Astrocyte (in vitro differentiated cells and primary cell): Measurements from ENCODE around the gene PCBP3. TPM values are rescaled to one million over a fixed set of nuclear protein-coding genes. Genes with fewer than 3 reads are reported as not detected.

ENCODE experiments used
- DNase-seq: peaks from one replicate; pipeline ENCODE4 v3.0.0-alpha.2; 2010; ENCODE audit warnings: low read depth
- FAIRE-seq: peaks from 2 replicates; lab custom pipeline; 2011; peaks lifted over from hg19 to GRCh38; lab: Jason Lieb, UNC
- H2AFZ ChIP-seq: 2 replicates; pipeline ENCODE4 v1.6.0; 2012; ENCODE audit warnings: low read depth, low read length, inconsistent platforms
- H3K27ac ChIP-seq: 2 replicates; pipeline ENCODE4 v1.5.1; 2011; ENCODE audit warnings: low read depth, low read length, inconsistent platforms
- H3K27me3 ChIP-seq: 2 replicates; pipeline ENCODE4 v1.6.0; 2011; ENCODE audit warnings: low read length, inconsistent platforms; ENCODE audit not compliant: insufficient read depth
- H3K36me3 ChIP-seq: 2 replicates; pipeline ENCODE4 v1.5.1; 2011; ENCODE audit warnings: low read length, inconsistent platforms; ENCODE audit not compliant: insufficient read depth
- H3K4me1 ChIP-seq: 2 replicates; pipeline ENCODE4 v1.5.1; 2011; ENCODE audit warnings: low read length, inconsistent platforms; ENCODE audit not compliant: insufficient read depth
- H3K4me2 ChIP-seq: 2 replicates; pipeline ENCODE4 v1.6.0; 2012; ENCODE audit warnings: low read length, inconsistent platforms
- H3K4me3 ChIP-seq: 2 replicates; pipeline ENCODE4 v1.5.1; 2011; ENCODE audit warnings: low read depth, mild to moderate bottlenecking, low read length, inconsistent platforms; ENCODE audit not compliant: insufficient read depth
- H3K79me2 ChIP-seq: 2 replicates; pipeline ENCODE4 v1.6.0; 2012; ENCODE audit warnings: mild to moderate bottlenecking, low read length, inconsistent platforms; ENCODE audit not compliant: insufficient read depth
- H3K9ac ChIP-seq: 2 replicates; pipeline ENCODE4 v1.6.0; 2012; ENCODE audit warnings: mild to moderate bottlenecking, low read length, inconsistent platforms
- H3K9me3 ChIP-seq: 2 replicates; pipeline ENCODE4 v1.5.1; 2012; ENCODE audit warnings: low read depth, mild to moderate bottlenecking, low read length, inconsistent platforms; ENCODE audit not compliant: insufficient read depth
- H4K20me1 ChIP-seq: 2 replicates; pipeline ENCODE4 v1.6.0; 2012; ENCODE audit warnings: low read length, inconsistent platforms; ENCODE audit not compliant: insufficient read depth
- H3K27ac Mint-ChIP-seq: one replicate; pipeline ENCODE4 v1.8.0; 2021; ENCODE audit warnings: mild to moderate bottlenecking, mixed read lengths; ENCODE audit not compliant: unreplicated experiment
- H3K27me3 Mint-ChIP-seq: one replicate; pipeline ENCODE4 v1.8.0; 2021; ENCODE audit warnings: low read depth, mixed read lengths; ENCODE audit not compliant: unreplicated experiment
- H3K36me3 Mint-ChIP-seq: one replicate; pipeline ENCODE4 v1.8.0; 2021; ENCODE audit warnings: low read depth, mixed read lengths; ENCODE audit not compliant: unreplicated experiment
- H3K4me1 Mint-ChIP-seq: one replicate; pipeline ENCODE4 v1.8.0; 2021; ENCODE audit warnings: low read depth, mixed read lengths; ENCODE audit not compliant: unreplicated experiment
- H3K4me3 Mint-ChIP-seq: one replicate; pipeline ENCODE4 v1.8.0; 2021; ENCODE audit warnings: mild to moderate bottlenecking, moderate library complexity, mixed read lengths; ENCODE audit not compliant: unreplicated experiment
- H3K9me3 Mint-ChIP-seq: one replicate; pipeline ENCODE4 v1.8.0; 2021; ENCODE audit warnings: mild to moderate bottlenecking, mixed read lengths; ENCODE audit not compliant: unreplicated experiment
- EZH2 ChIP-seq: IDR thresholded peaks from 2 replicates; pipeline ENCODE4 v1.6.1; 2012; ENCODE audit warnings: mild to moderate bottlenecking, low read length, inconsistent platforms; ENCODE audit not compliant: insufficient read depth
- total RNA-seq: library from RNA; stranded (reverse); gene quantifications from 2 replicates; pipeline ENCODE4 v1.2.1, GENCODE V29; 2021
- TF ChIP-seq, protein P1 (sequence below): IDR thresholded peaks from 2 replicates; pipeline ENCODE4 v1.5.1; 2011; ENCODE audit warnings: low read depth, mild to moderate bottlenecking, inconsistent platforms, low read length, moderate library complexity; ENCODE audit not compliant: insufficient read depth

Gene PCBP3
- total RNA-seq, 1 donor from 2014 or later, result 1.8 TPM

DNA sequence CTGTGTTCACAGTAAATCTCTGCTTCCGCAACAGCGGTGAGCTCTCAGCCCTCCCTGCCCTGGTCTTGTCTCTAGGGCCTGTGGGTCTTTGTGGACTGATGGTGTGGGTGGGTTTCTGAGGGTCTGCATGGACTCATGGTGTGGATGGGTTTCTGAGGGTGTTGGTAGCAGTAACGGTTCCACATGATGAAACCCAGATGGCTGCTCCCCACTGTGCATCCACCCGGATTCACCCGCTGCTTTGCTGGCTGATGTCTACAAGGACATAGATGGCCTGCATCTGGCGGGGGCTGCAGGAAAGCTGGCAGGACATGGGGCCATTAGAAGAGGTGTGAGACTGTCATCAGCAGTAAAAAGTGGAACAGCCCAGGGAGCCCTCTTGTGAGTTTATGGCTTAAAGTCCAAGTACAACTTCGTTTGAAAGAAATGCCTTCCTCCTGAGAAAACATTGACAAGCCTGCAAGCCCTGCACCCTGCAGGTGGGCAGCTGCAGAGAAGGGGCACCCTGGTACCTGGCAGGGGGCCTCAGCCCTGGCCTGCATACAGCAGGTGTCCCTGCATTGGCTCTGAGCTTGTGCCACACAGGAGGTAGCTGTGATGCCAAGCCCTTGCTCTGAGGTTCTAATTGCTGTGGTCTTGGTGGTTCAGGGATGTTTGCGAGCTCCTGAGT lies 181.2 kb downstream of the PCBP3 start:
- no peaks in the 10 kb centered on the region for H3K36me3 ChIP-seq
- no peak overlapping the region for H3K27ac Mint-ChIP-seq
- FAIRE-seq, result no peak
- no peaks in the 10 kb centered on the region for H3K27me3 ChIP-seq
- no peak overlapping the region for H3K4me2 ChIP-seq
- H2AFZ ChIP-seq, result no peak overlapping the region
- no peak overlapping the region for H3K27ac ChIP-seq
- DNase-seq, result no peak
- no peaks in the 10 kb centered on the region for H4K20me1 ChIP-seq
- TF ChIP-seq, protein P1, sequence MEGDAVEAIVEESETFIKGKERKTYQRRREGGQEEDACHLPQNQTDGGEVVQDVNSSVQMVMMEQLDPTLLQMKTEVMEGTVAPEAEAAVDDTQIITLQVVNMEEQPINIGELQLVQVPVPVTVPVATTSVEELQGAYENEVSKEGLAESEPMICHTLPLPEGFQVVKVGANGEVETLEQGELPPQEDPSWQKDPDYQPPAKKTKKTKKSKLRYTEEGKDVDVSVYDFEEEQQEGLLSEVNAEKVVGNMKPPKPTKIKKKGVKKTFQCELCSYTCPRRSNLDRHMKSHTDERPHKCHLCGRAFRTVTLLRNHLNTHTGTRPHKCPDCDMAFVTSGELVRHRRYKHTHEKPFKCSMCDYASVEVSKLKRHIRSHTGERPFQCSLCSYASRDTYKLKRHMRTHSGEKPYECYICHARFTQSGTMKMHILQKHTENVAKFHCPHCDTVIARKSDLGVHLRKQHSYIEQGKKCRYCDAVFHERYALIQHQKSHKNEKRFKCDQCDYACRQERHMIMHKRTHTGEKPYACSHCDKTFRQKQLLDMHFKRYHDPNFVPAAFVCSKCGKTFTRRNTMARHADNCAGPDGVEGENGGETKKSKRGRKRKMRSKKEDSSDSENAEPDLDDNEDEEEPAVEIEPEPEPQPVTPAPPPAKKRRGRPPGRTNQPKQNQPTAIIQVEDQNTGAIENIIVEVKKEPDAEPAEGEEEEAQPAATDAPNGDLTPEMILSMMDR, result no peak
- TF ChIP-seq EZH2, result no peak
- peaks cover 59% of the 10 kb centered on the region for H3K27me3 Mint-ChIP-seq
- no peaks in the 10 kb centered on the region for H3K9me3 ChIP-seq
- no peak overlapping the region for H3K4me3 Mint-ChIP-seq
- H3K4me3 ChIP-seq, result no peak overlapping the region
- peaks cover 6% of the 10 kb centered on the region for H3K4me1 Mint-ChIP-seq
- H3K4me1 ChIP-seq, result peaks cover 8% of the 10 kb centered on the region
- H3K9me3 Mint-ChIP-seq, result no peaks in the 10 kb centered on the region
- no peak overlapping the region for H3K9ac ChIP-seq
- no peaks in the 10 kb centered on the region for H3K36me3 Mint-ChIP-seq
- H3K79me2 ChIP-seq, result no peaks in the 10 kb centered on the region

GRCh38 chr21:45825219-45825618 lies 181.7 kb downstream of the PCBP3 start:
- FAIRE-seq (no peak), DNase-seq (no peak)
- Mint-ChIP-seq H3K36me3 (no peaks in the 10 kb centered on the region), H3K27me3 (peaks cover 61% of the 10 kb centered on the region), H3K4me1 (peaks cover 3% of the 10 kb centered on the region), H3K4me3 (no peak overlapping the region), H3K27ac (no peak overlapping the region), H3K9me3 (no peaks in the 10 kb centered on the region)
- Histone ChIP-seq H3K4me2 (no peak overlapping the region), H3K27ac (no peak overlapping the region), H3K9ac (no peak overlapping the region), H4K20me1 (no peaks in the 10 kb centered on the region), H3K4me3 (no peak overlapping the region), H3K4me1 (peaks cover 3% of the 10 kb centered on the region), H2AFZ (no peak overlapping the region), H3K27me3 (no peaks in the 10 kb centered on the region), H3K36me3 (no peaks in the 10 kb centered on the region), H3K9me3 (no peaks in the 10 kb centered on the region), H3K79me2 (no peaks in the 10 kb centered on the region)
- no peak for TF ChIP-seq EZH2
- TF ChIP-seq, protein P1, result no peak

DNA sequence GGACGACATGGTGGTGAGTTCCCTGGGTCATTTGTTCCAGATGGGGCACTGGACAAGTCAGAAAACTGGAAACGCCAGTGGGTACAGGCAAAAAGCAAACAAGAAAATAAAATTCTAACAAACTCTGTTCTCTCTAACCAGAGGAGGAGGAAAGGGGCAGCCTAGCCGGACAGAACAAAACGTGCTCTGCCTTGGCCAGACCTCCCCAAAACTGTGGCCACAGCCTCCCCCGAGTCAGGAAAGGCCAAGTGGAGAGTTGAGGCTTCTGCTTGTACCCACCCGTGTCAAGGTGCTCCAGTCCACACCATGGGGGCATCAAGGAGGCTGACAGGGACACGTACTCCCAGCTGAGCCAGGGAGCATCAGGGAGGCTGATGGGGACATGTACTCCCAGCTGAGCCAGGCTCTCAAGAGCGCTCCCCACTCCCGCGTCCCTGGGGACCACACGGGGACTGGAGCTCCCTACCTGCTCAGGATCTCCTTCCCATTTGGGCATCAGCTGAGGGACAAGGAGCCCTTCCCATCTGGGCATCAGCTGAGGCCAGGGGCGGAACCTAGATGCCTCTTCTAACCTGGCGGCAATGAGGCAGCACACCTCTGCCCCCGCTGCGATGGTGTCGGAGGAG lies 183.3 kb downstream of the PCBP3 start:
- H3K4me1 ChIP-seq, result no peaks in the 10 kb centered on the region
- Mint-ChIP-seq H3K27me3 (peaks cover 59% of the 10 kb centered on the region), H3K27ac (no peak overlapping the region), H3K4me3 (no peak overlapping the region), H3K4me1 (no peaks in the 10 kb centered on the region), H3K9me3 (peaks cover 3% of the 10 kb centered on the region), H3K36me3 (no peaks in the 10 kb centered on the region)
- TF ChIP-seq, protein P1, result no peak
- no peak for TF ChIP-seq EZH2
- FAIRE-seq (no peak), DNase-seq (no peak)
- no peak overlapping the region for H3K27ac ChIP-seq
- H3K79me2 ChIP-seq, result no peaks in the 10 kb centered on the region
- H4K20me1 ChIP-seq, result no peaks in the 10 kb centered on the region
- H3K36me3 ChIP-seq, result no peaks in the 10 kb centered on the region
- H3K9ac ChIP-seq, result no peak overlapping the region
- no peak overlapping the region for H3K4me2 ChIP-seq
- H3K9me3 ChIP-seq, result no peaks in the 10 kb centered on the region
- no peak overlapping the region for H3K4me3 ChIP-seq
- H2AFZ ChIP-seq, result no peak overlapping the region
- H3K27me3 ChIP-seq, result no peaks in the 10 kb centered on the region
